ENCODE results near the gene SLC44A4.
A peak's percentile ranks its signal among the peaks of the same experiment; 100 is the strongest.
"Not testable (repeated sequence)": the region's sequence is repeated elsewhere in the genome, so short reads cannot be mapped to it uniquely, and the experiment has no call there.

SLC44A4 gene

GRCh38 chr6:31878222-31878621 lies 575 bp downstream of the SLC44A4 start:
- FAIRE-seq: no peak

GRCh38 chr6:31877651-31878161 lies 1.1 kb downstream of the SLC44A4 start:
- FAIRE-seq: no peak

- FAIRE-seq: no peak
These were observed 1.6 kb downstream of the SLC44A4 start for GRCh38 chr6:31877125-31877650.

GRCh38 chr6:31876357-31876756 lies 2.4 kb downstream of the SLC44A4 start:
- FAIRE-seq: no peak

- no peak for FAIRE-seq
These were observed 2.9 kb downstream of the SLC44A4 start for GRCh38 chr6:31875877-31876276.

- FAIRE-seq: no peak
These were observed 3.8 kb downstream of the SLC44A4 start for GRCh38 chr6:31874836-31875572.

- FAIRE-seq: no peak
These were observed 4.6 kb downstream of the SLC44A4 start for GRCh38 chr6:31874084-31874670.

- no peak for FAIRE-seq
These were observed 7.6 kb downstream of the SLC44A4 start for GRCh38 chr6:31871046-31871659.

GRCh38 chr6:31870385-31870921 lies 8.3 kb downstream of the SLC44A4 start:
- FAIRE-seq: no peak

GRCh38 chr6:31869343-31869742 lies 9.5 kb downstream of the SLC44A4 start:
- FAIRE-seq: no peak

- FAIRE-seq: not testable (repeated sequence)
These were observed 10.2 kb downstream of the SLC44A4 start for GRCh38 chr6:31868658-31868971.

GRCh38 chr6:31865205-31866118 lies 13.3 kb downstream of the SLC44A4 start:
- no peak for FAIRE-seq

- FAIRE-seq: no peak
These were observed 14.0 kb downstream of the SLC44A4 start for GRCh38 chr6:31864818-31865204.

- FAIRE-seq: not testable (repeated sequence)
These were observed 14.7 kb downstream of the SLC44A4 start for GRCh38 chr6:31864123-31864562.

GRCh38 chr6:31862344-31863235 lies 16.2 kb downstream of the SLC44A4 start, which contains the start of gene NEU1:
Gene NEU1, minus strand, starts transcription at chr6:31862821. Its CDS starts 45 bp downstream, at chr6:31862776.
- FAIRE-seq: peak; percentile 99

GRCh38 chr6:31861919-31862343 lies 16.9 kb downstream of the SLC44A4 start:
- no peak for FAIRE-seq

- FAIRE-seq: no peak
These were observed 17.6 kb downstream of the SLC44A4 start for GRCh38 chr6:31861150-31861549.

GRCh38 chr6:31860349-31860748 lies 18.4 kb downstream of the SLC44A4 start:
- FAIRE-seq: no peak

- FAIRE-seq: no peak
These were observed 18.9 kb downstream of the SLC44A4 start for GRCh38 chr6:31859923-31860322.

- FAIRE-seq: no peak
These were observed 20.1 kb downstream of the SLC44A4 start for GRCh38 chr6:31858707-31859106.

- not testable (repeated sequence) for FAIRE-seq
These were observed 21.0 kb downstream of the SLC44A4 start for GRCh38 chr6:31857774-31858173.

Measured in A204.1 (cell line).